Middle frontal gyrus (tissue), 1 donor: ENCODE results near the gene FBXW2.

Source experiments
- DNase-seq: peaks from one replicate; pipeline ENCODE4 v3.0.0-alpha.2; 2015; ENCODE audit warnings: low spot score; ENCODE audit errors: extremely low spot score

Gene FBXW2

GRCh38 chr9:120745278-120745677, 47.9 kb downstream of the FBXW2 start:
- DNase-seq = no peak

- no peak for DNase-seq
Measured at GRCh38 chr9:120742951-120743416, 50.2 kb downstream of the FBXW2 start.

GRCh38 chr9:120741701-120742100, 51.5 kb downstream of the FBXW2 start:
- DNase-seq = no peak

- DNase-seq = no peak
Measured at GRCh38 chr9:120741191-120741590, 52.0 kb downstream of the FBXW2 start.

GRCh38 chr9:120740132-120740531, 53.1 kb downstream of the FBXW2 start:
- no peak for DNase-seq

GRCh38 chr9:120737416-120738165, 55.6 kb downstream of the FBXW2 start:
- no peak for DNase-seq

GRCh38 chr9:120736881-120737280, 56.3 kb downstream of the FBXW2 start:
- DNase-seq = no peak

- DNase-seq = no peak
Measured at GRCh38 chr9:120735415-120736126, 57.6 kb downstream of the FBXW2 start.

GRCh38 chr9:120734607-120735410, 58.4 kb downstream of the FBXW2 start:
- DNase-seq = no peak

- DNase-seq = no peak
Measured at GRCh38 chr9:120733190-120733589, 60.0 kb downstream of the FBXW2 start.

- no peak for DNase-seq
Measured at GRCh38 chr9:120730654-120731514, 62.3 kb downstream of the FBXW2 start.

GRCh38 chr9:120729791-120730241, 63.4 kb downstream of the FBXW2 start:
- no peak for DNase-seq

GRCh38 chr9:120726484-120726883, 66.7 kb downstream of the FBXW2 start:
- DNase-seq = no peak

GRCh38 chr9:120725907-120726306, 67.3 kb downstream of the FBXW2 start:
- DNase-seq = no peak

GRCh38 chr9:120724757-120725400, 68.3 kb downstream of the FBXW2 start:
- no peak for DNase-seq

- DNase-seq = no peak
Measured at GRCh38 chr9:120723565-120723964, 69.7 kb downstream of the FBXW2 start.

GRCh38 chr9:120720404-120720803, 72.8 kb downstream of the FBXW2 start:
- no peak for DNase-seq

GRCh38 chr9:120718316-120718715, 74.9 kb downstream of the FBXW2 start:
- no peak for DNase-seq

GRCh38 chr9:120717176-120717575, 76.0 kb downstream of the FBXW2 start:
- no peak for DNase-seq

- no peak for DNase-seq
Measured at GRCh38 chr9:120716483-120716882, 76.7 kb downstream of the FBXW2 start.
